NCI-H2107 treated with DMSO at 0.1 percent for 48 hours (cell line): ENCODE measurements around the gene FUT8.
"Not testable (repeated sequence)": the region's sequence is repeated elsewhere in the genome, so short reads cannot be mapped to it uniquely, and the experiment has no call there.

Experiments
- DNase-seq: peaks from one replicate; lab custom pipeline; 2025; ENCODE audit not compliant: unreplicated experiment; lab: John Stamatoyannopoulos, UW

Gene FUT8

DNA sequence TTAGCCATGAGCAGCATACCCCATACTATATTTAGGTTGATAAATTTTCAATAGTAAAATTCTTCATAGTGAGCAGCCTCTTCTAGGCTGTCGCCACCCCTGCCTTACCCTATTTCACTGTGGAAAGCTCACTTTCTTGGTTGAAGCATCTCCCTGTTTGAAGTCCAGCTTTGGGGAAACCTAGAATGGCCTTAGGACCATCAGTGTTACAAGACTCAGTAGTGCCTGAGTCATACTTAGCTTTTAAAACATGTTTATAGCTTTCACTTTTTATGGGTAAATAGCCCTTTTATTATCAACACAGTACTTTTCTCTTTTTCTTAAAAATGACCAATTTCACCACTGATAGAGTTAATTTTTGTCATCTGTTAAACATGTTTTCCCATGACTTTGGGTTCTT, 37.1 kb downstream of the FUT8 start:
- no peak for DNase-seq

DNA sequence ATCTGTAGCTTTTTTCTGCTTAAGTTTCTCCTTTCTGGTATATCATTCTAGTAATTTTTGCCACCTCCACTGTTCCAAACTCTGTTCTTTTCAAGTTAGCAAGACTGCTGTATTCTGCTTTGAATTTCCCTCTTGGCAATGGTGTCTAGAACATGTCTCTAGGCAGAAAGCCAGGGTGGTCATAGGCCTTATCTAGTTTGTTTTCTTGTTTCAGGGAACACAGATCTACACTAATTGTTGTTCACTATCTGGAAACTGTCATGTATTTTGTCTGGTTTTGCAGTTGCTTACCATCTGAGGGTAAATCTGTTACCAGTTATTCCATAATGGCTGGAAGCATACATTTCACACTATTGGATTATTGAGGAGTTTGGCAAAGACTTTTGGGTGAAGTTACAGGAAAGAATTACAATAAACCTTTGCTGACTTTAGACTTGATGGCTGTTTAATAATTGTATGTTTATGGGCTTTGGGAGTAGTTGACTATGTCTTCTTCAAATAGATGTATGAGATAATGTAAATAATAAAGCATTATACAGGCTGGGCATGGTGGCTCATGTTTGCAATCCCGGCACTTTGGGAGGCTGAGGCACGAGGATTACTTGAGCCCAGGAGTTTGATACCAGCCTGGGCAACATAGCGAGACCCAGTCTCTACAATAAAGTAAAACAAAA, 41.4 kb downstream of the FUT8 start:
- no peak for DNase-seq

DNA sequence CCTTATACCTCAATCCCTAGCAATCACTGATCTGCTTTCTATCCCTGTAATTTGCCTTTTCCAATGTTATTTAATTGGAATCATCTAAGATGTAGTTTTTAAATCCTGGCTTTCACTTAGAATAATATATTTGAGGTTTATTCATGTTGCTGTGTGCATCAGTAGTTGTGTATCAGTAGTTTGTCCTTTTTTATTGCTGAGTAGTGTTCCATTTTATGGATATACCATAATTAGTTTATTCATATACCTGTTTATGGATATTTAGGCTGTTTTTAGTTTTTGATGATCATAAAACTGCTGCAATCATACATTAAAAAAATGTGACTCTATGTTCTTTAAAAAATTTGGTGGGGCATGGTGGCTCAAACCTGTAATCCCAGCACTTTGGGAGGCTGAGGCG, 43.7 kb downstream of the FUT8 start:
- DNase-seq = no peak

DNA sequence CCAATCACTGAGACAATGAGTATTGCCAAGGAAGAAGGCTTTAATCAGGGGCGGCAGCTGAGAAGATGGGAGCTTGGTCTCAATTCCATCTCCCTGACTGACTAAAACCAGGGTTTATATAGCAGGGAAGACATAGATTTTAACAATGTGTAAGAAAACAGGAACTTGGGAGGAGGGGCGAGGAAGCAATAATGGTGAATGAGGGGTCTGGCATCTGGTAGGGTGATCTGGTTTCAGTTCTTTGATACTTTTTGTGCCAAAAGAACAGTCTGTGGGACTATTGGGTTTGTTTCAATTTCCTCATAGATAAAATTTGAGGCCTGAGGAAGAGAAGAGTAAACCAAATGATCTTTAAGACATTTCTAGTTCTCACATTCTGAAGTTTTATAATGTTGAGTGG, 49.2 kb downstream of the FUT8 start:
- DNase-seq = no peak

DNA sequence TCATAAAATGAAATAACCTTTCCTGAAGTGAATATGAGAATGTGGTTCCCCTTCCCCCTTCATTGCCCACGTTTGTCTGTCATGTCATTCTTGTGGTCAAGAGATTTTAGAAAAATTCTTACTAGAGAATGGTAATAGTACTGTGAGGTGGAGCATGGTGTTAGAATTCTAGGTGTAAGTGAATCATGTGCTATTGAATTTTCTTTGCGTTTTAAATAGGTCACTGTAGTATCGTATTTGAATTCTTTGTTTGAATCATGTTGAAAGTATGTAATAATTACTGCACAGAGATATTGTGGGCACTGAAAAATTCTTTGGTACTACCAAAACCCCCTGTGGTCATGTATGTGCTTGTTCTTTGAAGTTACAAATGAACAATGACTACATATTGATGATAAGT, 49.9 kb downstream of the FUT8 start:
- no peak for DNase-seq

DNA sequence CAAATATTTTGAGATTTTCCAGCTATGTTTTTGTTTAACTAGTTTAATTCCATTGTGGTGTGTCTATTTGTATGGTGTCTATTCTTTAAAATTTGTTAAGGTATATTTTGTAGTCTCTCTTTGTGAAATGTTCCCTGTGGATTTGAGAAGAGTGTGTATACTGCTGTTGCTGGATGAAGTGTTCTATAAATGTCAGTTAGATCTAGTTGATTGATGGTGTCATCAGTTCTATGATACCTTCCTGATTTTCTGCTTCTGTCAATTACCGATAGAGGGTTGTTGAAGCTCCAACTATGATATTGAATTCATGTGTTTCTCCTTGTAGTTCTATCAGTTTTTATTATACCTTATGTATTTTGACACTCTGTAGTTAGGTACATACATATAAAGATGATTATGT, 53.1 kb downstream of the FUT8 start:
- DNase-seq = no peak

DNA sequence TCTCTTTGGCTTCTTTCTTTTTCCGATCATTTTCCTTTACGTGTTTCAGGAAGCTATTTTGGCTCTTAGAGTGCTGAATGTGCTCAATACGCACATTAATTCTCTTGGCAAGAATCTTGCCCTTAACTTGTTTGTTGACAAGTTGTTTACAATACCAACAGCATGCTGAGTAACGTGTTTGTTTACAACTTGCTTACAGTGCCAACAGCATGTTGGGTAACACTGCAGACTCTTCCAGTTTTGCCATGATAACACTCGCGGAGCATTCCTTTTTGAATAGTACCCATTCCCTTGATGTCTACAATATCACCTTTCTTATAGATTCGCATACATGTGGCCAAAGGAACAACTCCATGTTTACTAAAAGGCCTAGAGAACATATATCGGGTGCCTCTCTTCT, 55.4 kb downstream of the FUT8 start:
- not testable (repeated sequence) for DNase-seq

DNA sequence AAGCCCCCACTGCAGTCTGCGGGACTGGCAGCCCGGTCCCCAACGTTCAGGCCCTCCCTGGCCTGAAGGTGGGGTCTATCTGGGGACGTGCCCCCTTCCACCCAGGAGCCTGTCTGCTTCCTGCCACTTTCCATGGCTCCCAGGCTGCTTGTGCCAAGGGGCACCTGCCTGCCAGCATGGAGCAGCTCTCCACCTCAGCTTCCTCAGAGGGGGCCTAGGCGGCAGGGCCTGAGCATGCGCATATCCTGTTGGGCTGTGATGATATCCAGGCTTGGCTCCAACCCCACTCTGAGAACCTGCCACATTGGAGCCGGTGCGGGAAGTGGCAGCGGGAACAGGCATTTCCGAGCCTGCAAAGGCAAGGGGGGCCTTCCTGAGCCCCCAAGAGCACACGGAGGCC, 57.4 kb downstream of the FUT8 start:
- no peak for DNase-seq

DNA sequence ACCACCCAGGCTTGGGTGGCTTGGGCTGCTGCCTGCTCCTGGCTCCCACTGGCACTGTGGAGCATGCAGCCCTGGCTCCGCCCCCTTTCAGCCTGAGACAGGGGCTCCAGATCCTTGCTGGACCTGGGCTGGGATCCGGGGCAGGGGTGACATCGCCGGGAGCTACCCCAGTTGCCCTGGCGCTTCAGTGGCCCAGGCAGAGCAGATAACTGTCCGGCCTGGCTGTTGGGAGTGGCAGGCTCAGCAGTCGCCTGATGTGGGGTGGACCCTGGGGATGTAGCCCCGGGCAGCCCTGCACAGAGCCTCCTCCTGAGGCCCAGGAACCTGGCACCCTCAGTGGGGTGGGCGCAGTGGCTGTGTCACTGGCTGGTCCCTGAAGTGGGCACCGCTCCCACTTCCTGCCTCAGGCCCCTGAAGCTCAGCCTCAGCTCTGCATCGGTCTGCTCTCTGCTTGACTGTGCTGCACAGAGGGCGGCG, 57.9 kb downstream of the FUT8 start:
- DNase-seq = no peak

DNA sequence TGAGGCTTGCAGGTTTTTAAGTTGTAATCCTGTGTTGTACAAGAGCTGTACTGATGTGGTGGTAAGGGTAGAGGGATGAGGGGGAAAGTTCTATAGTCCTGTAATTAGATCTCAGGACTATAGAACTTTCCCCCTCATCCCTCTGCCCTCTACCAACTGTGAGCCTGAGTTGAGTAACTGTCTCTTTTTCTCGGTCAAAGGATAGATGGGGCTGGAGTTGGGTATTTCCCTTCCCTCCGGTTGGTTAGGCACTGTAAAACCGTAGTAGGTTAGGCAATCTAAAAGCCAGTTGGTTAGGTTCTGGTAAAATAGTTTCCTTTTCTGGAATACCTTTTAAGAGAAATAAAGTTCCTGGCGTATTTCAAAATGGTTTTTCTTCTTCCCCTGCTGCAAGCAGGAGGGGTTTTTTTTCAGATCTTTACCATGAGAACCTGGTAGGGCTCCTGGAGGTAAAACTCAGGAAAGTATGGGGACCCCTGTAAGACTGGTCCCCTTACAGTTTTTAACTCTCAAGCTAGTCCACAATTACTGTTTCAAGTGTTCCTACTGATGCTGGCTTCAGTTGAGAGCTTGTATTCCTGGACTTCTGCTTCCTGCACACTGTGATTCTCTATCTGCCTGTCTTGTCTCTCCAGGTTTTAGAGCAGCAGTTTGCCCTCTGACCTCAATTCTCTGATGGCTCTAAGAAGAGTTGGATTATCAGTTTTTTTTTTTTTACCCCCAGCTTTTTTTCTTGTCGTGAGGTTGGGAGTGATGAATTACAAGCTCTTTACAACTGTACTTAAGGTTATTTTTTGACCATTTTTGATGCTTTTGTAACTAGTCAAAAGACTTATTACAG, 58.7 kb downstream of the FUT8 start:
- DNase-seq = no peak

DNA sequence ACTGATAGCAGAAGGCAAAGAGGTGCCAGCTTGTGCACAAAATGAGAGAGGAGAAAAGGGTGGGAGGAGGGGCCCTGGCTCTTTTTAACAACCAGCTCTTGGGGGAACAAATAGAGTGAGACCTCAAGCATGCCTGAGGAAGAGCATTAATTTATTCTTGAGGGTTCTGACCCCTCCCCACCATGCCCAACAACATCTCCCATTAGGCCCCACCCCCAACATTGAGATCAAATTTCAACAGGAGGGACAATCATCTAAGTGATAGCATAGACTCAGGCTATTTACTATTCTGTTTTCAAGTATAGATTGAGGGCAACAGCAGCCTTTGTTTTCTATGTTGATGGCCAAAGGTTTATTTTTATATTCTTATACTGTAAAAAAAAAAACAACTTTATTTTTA, 59.7 kb downstream of the FUT8 start:
- DNase-seq = peak; percentile 69

DNA sequence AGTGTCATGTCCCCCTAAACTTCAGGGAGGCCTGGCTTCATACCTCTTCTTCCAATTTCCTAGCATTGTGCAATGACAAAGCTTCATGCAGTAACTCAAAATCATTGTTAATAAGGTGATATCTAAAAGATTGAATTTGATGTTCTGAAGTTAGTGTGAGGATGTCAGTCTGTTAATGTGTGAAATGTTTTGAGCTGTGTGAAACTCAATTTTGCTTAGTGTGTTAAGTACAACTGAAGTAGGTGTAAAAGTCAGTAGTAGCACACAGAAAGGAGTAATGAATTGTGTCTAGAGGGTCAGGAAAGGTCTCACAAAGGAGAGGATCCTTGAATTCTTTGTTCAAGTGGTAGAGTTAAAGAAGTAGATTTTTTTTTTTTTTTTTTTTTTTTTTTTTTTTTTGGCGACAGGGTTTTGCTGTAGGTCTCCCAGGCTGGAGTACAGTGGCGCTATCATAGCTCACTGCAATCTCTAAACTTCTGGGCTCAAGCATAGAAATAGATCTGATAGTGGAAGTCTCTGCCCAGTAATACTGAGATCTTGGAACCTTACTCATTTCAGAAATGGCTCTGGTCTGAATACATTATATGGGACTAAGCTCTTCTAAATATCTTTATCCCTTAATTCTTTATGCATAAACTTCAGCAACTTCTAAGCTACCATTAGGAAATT, 63.9 kb downstream of the FUT8 start:
- DNase-seq = no peak

DNA sequence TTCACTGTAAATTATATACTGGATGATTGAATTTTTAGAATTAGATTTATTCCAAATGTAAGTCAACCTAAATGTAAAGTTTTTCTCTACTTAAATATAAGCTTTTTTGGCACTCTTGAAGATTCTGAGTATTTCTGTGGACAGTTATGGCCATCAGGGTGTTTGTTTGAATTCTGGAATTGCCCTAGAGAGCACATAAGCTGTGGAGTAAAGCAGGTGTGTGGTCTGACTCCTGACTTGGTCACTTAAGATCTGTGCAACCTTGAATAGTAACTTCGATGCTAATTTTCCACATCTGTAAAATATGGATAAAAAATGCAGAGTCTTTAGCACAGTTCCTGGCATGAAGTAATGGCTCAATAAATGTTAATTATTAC, 64.4 kb downstream of the FUT8 start:
- DNase-seq = no peak

DNA sequence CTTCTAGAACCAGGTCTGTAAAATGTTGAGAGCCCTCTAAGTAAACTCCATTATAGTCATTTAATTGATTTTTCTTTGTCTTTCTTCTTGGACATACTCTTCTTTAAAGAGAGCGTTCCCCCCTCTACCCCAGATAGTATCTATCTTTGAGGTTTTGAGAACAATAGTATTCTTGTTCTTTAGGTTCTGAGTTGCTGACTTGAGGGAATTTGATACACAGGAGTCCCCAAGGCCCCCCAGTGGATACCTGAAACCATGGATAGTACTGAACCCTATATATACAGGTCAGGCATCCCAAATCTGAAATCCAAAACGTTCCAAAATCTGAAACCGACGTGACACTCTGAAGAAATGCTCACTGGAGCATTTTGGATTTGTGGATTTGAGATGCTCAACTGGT, 65.5 kb downstream of the FUT8 start:
- DNase-seq = no peak

DNA sequence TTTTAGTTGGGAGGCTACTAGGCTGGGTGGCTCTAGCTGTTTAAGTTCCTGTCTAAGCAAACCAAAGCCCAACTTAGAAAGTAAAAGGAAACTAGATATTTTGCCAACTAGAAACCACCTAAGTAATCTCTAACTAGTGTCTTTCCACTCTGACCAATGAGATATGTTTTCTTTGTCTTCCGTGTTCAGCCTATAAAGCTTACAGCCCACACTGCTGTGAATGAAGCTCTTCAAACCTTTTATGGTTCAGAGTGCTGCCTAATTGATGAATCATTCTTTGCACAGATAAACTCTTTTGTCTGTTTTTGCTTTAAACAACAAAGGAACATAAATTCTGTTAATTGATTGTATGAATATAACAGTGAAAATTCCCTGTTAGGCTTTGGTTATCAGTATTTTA, 66.1 kb downstream of the FUT8 start:
- DNase-seq = peak; percentile 50

DNA sequence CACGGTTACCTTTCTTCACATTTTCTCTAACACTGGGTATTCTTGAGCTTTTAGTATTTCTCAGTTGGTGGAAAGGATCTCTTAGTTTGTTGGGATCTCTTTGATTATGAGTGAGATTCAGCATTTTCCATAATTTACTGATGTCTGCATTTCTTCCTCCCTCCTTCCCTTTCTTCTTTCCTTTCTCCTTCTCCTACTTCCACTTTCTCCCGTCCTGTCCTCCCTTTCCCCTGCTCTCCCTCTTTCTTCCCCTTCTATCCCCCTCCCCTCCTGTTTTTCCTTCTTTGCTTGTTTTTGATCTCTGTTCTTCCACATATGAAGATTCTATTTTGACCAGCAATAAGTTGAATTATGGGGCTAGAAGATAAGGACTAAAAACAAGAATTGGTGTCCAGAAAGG, 66.9 kb downstream of the FUT8 start:
- no peak for DNase-seq

DNA sequence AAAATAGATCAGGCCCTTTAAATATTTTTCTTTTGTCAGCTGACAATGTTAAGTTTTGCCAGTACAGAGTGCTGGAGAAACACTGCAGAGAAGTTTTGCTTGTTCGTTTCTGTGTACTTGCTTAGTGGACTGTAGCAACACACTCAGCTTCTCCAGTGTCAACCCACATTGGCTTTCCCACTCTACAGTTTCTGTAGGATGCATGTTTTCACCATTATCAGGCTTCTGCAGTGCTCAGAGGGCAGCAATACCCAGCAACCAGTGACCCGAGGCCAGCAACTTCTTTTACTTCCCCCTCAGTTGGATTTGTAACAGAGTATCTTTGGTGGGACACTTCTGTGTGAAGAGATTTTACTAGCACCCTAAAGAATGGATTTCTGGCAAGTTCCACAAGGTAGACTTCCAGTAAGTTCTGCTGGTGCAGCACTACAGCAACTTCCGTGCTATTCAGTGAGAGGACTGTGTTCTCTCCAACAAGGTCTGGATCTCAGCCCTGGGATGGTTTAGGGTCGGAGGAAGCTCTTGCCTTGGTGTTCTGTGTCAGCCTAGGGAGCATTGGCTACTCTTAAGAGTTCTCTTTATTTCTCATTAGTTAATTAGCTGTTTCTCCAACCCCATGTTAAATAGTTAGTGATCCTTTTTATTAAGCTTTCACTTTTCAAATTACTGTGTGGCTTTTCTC, 70.4 kb downstream of the FUT8 start:
- DNase-seq = no peak

DNA sequence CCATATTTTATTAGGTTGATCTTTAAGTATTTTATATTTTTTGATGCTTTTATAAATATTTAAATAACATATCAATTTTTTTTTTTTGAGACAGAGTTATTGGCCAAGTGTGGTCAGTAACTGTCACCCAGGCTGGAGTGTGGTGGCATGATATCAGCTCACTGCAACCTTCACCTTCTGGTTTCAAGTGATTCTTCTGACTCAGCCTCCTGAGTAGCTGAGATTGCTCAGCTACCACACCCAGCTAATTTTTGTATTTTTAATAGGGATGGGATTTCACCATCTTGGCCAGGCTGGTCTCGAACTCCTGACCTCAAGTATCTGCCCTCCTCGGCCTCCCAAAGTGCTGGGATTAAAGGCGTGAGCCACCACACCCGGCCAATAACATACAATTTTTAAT, 71.1 kb downstream of the FUT8 start:
- no peak for DNase-seq

DNA sequence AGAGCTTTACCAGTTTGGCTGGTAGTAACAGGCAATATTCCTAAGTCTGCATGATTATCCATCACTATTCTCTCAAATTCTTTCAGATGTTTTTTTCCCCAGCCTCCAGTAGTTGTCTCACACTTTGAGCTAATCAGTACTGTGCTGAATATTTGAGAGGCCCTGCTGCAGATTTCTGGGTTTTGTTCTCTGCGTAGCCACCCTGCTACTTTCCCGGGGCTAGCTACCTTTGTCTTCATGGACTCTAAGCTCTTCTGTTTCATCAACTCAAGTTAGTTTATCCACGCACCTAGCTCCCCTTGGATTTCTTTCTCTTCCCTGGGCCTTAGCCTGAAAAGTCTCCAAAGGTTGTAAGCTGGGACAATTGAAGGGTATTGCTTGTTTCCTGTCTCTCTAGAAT, 73.0 kb downstream of the FUT8 start:
- no peak for DNase-seq

DNA sequence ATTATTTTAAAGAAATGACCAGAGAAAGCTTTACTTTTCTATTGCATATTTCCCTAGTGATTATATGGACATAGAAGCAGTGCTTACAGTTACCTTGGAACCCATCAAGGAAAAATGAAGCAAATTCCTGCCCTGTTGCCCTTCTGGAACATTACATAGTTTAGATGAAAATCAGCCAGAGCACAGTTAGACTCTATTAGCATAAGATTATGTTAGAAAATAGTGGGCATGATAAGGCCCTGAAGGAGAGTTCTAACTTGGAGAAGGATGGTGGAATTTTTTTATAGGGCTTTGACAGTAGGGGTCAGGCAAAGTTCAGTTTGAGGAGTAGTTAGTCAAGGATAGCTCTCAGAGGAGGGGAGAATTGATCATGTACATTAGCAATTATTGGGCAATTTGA, 74.3 kb downstream of the FUT8 start:
- DNase-seq = no peak

DNA sequence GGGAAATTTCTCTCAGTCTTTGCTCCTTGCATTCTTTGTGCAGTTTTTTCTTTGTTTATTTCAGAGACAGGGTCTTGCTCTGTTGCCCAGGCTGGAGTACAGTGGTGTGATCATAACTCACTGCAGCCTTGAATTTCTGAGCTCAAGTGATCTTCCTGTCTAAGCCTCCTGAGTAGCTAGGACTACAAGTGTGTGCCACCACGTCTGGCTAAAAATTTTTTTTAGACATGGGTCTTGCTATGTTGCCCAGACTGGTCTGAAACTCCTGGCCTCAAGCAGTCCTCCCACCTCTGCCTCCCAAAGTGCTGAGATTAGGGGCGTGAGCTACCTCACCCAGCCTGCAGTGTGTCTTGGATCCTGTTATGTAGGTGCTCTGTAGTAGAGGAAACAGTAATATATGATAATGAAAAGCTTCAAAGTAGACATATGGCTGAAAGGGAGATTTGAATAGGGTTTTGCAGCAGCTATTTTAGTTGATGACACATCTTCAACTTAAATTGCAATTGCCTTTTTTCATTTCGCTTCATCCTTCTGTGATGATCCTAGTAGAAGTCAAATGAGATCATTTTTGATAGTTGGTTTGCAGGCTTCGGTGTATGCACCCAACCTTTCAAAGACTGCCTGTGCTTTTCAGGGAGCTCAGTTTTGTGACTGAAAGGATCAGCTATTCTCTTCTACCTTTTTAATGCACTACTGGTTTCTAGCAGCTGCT, 75.4 kb downstream of the FUT8 start:
- no peak for DNase-seq
